HG03439 (cell line): ENCODE data around the gene CNGB1.
"Not testable (repeated sequence)": the region's sequence is repeated elsewhere in the genome, so short reads cannot be mapped to it uniquely, and the experiment has no call there.

Experiments used
- ATAC-seq: cut with Tn5 transposase; IDR thresholded peaks from one replicate; pipeline ENCODE4 v1.9.1; 2021; ENCODE audit warnings: mild to moderate bottlenecking, moderate library complexity; ENCODE audit not compliant: unreplicated experiment

CNGB1 gene

DNA sequence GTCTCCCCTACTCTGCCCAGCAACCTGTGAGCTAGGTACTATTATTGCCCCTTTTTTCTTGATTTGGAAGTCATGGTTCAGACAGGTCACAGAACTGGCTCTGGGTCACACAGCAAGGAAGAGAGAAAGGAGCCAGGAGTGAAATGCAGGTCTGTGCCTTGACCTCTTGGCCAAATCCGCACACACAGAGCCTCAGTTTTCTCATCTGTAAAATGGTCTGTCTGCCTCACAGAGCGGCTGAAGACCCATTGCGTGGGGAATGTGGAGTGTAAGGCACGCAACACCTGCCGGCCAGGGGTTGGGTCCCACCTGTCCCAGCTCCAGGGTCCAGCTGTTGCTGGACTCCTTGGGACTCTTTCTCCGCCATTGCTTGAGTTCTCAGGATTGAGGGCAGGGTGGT, 32.4 kb downstream of the CNGB1 start:
- ATAC-seq, result no peak

- no peak for ATAC-seq
Observed at GRCh38 chr16:57937861-57938260, 33.1 kb downstream of the CNGB1 start.

DNA sequence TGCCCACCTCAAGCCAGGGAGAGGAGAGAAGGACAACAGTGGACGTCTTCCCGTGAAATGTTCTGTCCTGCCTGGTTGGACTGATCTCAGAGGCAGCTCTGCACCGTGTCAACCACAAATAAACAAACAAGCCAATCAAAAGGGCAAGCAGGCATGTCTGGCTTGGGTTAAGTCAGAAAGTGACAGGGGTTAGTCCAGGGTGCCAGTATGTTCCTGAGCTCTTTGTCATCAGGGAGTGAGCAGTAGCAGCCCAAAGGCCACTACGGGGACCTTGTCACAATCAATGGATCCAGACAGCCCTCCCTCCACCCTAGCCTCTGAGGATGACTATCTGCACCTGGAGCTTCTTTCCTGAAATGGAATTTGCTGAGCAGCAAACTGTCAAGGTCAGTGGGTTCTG, 35.0 kb downstream of the CNGB1 start:
- no peak for ATAC-seq

GRCh38 chr16:57930533-57930932, 40.4 kb downstream of the CNGB1 start:
- ATAC-seq, result no peak

DNA sequence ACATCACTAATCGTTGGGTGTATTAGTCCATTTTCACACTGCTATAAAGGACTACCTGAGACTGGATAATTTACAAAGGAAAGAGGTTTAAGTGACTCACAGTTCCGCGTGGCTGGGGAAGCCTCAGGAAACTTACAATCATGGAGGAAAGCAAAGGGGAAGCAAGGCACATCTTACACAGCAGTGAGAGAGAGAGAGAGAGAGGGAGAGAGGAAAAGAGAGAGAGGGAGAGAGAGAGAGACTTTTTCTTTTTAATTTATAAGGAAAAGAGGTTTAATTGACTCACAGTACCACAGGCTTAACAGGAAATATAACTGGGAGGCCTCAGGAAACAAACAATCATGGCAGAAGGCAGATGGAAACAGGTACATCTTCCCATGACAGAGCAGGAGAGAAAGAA, 41.7 kb downstream of the CNGB1 start:
- no peak for ATAC-seq

GRCh38 chr16:57926041-57926440, 44.9 kb downstream of the CNGB1 start:
- no peak for ATAC-seq

DNA sequence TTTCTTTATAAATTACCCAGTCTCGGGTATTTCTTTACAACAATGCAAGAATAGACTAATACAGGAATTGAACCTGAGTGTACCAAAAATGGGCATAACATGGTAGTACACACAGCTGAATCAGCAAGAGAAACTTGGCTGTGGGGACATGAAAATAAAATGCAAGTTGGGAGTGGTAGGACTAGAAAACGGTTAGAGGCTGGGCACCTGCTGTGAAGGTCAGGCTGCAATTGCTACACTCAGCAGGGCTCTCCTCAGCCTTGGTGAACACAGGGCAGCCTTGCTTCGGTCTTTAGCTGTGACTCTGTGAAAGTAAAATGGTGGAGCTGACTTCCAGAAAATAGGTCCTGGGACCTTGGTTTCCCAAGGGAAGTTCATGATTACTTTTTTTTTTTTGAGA, 45.6 kb downstream of the CNGB1 start:
- no peak for ATAC-seq

GRCh38 chr16:57924514-57924913, 46.4 kb downstream of the CNGB1 start:
- no peak for ATAC-seq

DNA sequence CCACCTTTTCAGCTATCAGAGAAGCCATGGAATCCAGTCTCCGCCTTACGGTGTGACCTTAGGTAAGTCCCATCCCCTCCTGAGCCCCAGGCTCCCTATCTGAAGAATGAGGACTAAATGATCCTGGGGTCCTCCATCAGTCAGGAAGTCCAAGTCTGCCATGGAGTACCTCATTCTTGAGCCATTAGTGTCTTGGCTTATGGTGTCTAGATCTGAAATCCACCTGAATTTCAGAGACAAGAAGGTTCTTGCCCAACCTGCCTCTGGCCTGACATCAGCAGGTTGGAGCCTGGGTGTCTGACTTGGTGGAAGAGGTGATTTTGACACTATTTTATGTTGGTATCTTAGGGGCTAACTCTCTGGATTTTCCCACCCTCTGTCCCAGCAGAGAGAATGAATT, 47.1 kb downstream of the CNGB1 start:
- ATAC-seq, result no peak

DNA sequence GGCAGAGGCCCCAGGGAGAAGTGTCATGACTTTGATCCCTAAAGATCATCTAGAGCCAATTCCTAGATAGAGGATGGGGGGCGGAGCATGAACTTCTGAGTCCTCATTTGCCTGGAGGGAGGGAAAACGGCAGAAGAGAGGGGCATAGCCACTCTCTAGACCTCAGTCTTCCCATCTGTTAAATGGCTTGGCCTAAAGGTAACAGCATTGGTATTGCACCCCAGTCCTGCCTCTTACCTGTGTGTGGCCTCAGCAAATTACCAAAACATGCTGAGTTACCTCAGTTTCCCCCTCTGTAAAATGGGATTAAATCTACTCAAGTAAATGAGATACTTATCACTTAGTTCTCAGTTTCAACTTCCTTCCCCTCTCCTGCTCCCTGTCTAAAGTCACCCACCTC, 47.5 kb downstream of the CNGB1 start:
- no peak for ATAC-seq

GRCh38 chr16:57920880-57921229, 50.1 kb downstream of the CNGB1 start:
- ATAC-seq, result no peak

GRCh38 chr16:57920215-57920879, 50.6 kb downstream of the CNGB1 start:
- ATAC-seq, result no peak

GRCh38 chr16:57918994-57919393, 51.9 kb downstream of the CNGB1 start:
- no peak for ATAC-seq

DNA sequence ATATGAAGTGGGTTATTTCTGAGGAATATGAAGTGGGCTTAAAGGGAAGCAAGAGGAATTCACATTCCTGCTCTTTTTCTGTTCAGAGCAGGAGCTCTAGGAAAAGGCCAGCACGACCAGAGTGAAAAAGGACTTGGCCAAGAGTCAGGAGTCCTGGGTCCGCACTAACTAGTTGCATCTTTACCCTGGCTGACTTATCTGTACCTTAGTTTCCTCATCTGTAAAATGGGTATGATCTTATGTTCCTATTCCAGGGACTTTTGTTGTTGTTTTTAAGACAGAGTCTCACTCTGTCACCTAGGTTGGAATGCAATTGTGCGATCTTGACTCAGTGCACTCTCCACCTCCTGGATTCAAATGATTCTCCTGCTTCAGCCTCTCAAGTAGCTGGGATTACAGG, 52.5 kb downstream of the CNGB1 start:
- no peak for ATAC-seq

DNA sequence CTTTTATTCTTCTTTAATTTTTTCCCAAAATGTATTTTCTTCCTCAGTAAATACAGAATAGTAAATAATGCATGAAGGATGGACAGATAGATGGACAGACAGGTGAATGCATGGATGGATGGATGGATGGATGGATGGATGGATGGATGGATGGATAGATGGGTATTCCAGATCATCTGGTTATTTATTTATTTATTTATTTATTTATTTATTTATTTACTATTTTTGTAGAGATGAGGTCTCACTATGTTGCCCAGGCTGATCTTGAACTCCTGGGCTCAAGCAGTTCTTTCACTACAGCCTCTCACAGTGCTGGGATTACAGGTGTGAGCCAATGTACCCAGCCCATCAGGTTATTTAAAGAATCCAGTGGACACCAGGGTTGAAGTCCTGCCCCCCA, 53.0 kb downstream of the CNGB1 start:
- not testable (repeated sequence) for ATAC-seq

DNA sequence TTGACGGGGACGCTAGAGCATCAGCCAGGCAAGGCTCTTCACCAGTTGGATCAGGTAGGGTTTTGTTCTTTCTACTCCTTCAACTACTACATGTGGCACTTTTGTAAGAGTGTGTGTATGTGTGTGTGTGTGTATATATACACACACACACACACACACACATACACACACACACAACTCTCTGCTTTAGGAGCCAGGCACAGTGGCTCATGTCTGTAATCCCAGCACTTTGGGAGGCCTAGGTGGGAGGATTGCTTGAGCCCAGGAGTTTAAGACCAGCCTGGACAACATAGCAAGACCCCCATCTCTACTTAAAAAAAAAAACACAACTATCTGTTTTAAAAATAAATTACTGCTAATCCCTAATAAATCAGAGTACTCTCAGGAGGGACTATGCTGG, 53.4 kb downstream of the CNGB1 start:
- not testable (repeated sequence) for ATAC-seq

DNA sequence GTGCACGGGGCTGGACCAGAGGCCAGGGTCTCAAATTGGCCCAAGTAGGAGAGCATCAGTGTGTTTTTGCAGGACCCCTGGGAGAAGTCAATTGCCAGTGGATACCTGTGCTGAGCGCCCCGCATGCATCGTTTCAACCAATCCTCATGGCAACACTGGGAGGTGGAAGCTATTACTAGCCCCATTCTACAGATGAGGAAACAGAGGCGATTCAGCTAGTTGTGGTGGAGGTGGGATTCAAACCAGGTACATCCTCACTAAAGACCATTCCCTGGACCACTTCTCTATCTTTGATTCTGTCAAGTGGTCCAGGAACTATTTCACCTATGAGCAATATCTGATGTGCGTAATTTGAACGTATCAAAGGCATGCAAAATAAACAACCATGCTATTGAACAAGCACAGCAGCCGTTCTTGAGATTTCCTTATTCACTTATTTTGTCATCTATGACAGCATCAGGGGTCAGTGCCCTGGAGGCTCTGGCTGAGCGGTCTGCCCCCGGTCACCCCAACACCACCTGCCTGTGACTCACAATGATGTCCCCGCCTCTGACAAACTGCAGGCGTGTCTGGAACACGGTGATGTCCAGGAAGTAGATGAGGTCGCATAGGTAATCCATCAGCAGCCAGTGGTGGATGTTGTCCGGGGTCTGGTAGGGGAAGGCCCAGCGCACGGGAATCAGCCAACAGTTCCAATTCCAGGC, 54.0 kb downstream of the CNGB1 start:
- ATAC-seq, result no peak

DNA sequence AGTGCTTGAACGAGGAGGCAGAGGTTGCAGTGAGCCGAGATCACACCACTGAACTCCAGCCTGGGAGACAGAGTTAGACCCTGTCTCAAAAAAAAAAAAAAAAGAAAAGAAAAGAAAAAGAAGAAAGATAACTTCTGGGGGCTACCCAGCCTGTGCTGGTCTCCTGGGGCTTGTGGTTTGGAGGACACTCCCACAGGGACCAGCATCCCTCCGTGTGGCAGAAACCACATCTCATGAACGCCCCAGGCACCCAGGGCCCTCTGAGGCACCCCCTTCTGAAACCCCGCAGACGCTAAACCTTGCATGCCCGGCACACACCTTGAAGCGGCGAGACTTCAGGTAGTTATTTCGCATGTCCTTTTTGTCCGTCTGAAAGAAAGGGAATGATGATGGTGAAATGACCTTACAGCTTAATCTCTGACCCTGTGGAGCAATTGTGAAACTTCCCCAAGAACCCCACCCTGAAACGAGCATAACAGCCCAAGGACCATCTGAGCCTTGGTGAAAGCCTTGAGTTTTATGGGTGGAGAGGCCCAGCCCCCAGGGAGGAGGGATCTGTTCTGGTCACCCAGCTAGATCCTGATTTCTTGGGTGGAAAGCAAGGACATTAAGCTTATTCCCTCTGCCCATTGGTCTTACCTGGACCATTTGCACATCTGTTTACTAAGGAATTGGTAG, 55.0 kb downstream of the CNGB1 start:
- no peak for ATAC-seq

DNA sequence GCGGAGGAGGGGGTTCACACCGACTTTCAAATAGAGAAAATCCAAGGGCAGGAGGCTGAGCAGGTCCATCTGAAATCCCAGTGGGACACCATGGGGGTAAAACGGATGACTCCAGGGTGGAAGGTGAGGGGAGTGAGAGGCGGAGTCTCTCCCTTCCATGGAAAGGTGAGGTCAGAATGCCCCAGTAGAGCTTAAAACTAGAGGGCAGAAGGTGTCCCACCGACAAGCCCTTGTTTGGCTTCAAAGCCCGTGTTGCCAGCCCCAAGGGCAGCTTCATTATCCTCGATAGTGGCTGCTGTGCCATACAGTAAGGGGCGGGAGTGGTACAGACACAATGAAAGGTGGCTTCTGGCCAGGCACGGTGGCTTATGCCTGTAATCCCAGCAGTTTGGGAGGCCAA, 55.7 kb downstream of the CNGB1 start:
- no peak for ATAC-seq

DNA sequence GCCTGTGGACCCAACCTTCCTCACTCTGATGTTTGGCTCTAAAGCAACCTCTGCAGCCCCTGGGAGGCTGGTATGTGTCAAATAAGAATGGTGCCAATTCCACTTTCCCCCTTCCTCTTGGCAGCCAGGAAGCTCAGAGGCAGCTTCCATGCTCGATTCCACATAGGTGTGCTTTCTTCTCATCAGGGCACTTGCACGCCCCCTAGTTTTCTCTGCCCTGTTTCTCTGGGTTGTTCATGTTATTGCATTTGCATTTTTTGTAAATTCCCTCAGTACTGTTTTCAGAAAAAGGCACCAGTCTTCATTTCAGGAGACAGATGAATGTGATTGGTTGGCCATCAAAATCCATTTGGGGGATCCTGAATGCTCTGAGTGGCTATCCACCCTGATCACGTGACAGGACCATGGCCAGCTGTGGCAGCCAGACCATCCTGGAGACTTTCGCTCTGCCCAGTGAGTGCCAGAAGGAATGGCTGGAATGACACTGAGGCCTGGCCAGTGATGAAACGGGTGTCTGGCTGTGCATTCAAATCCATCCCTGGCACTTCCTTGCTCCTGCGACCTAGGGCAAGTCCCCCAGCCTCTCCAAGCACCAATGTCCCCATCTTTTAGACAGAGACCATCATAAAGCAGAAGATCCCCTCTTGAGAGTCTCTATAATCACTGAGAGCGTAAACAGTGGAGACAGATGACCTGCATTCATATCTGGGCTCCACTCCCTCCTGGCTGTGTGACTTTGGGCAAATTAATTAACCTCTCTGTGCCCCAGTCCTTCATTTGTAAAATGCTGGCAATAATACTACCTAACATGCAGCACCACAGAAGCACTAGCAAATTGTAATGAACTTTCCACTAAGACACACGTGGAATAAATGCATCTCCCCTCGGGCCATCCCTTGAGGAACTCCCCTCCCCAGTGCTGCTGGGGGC, 56.4 kb downstream of the CNGB1 start:
- ATAC-seq, result no peak

DNA sequence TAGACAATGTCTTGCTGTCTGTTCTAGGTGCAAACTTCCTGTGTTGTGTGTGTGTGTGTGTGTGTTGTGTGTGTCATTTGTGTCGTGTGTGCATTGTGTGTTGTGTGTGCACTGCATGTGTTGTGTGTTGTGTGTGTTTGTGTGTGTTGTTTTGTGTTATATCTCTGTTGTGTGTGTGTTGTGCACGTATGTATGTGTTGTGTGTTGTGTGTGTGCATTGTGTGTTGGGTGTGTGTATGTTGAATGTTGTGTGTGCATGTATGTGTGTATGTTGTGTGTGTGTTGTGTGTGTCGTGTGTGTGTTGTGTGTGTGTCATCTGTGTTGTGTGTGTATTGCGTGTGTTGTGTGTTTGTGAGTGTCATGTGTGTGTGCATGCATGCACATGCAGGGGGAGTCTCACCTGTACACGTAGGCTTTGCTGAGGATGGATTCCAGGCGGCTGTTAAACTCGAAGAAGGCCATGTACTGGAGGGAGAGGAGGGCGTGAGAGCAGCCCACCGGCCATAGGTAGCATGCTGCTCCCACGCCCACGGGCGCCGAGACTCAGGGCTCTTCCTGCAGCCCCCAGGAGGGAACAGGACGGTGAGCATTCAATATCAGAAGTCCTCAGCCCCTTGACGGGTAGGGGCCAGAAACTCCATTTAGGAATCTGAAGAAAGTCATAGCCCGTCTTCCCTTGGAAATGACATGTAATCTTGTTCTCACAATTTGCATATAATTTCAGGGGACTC, 58.2 kb downstream of the CNGB1 start:
- no peak for ATAC-seq
